Heart left ventricle (tissue), 13 donors: ENCODE results near the gene TCF7L2.

ENCODE experiments used
- CTCF ChIP-seq, 12 donors: fragments of 200-600 bp; sonication (generic) in 4 of 12; IDR thresholded peaks; one replicate each; pipeline versions ENCODE4 v1.5.0 to v1.8.0; 2018 to 2022; ENCODE audit warnings: antibody characterized with exemption in 12 of 12, mild to moderate bottlenecking in 5 of 12
- POLR2A ChIP-seq, 2 donors: fragments of 450-650 bp; IDR thresholded peaks; one replicate each; pipeline ENCODE4 v1.6.1; 2017; ENCODE audit warnings: antibody characterized with exemption in 2 of 2, mild to moderate bottlenecking in 2 of 2, moderate library complexity in 2 of 2
- donor health status: ischemic (EF 13 %, LVEDD 7.1; RV severe dilation, severe dysfunction).
- donor health status: DM: no; HTN: yes; CAD: no.
- donor health status: DM: no; HTN: no; CAD: no.
- donor health status: ischemic (EF 25% LVEDD 6.9; RV normal size, moderate dysfunction).
- donor health status: ischemic (EF 25% LVEDD 5.7; RV mildly dilated, moderate dysfunction).
- donor health status: ischemic (EF 35%, LVEDD 5.7; RV mildly dilated, moderate dysfunction).
- donor health status: nonischemic (EF 11% LVEDD 7.7; RV severe dilation, severe dysfunction).
- donor health status: DM: yes; HTN: yes; CAD: no.
- donor health status: PGD.
- donor health status: ischemic (EF 29% LVEDD 5.4; RV normal size, mild dysfunction).
- donor health status: nonischemic (EF 23%, LVEDD 6.1; RV moderate dilation, normal function).

- no peak for TF ChIP-seq CTCF (IDR thresholded peaks at IDR 0.05)
- no peak for TF ChIP-seq POLR2A (IDR thresholded peaks at IDR 0.05)
Measured at GRCh38 chr10:112906945-112907344, 43.1 kb upstream of the TCF7L2 start.
